Keratinocyte (primary cell): ENCODE data around the gene OR2AP1. TPM values are rescaled to one million over a fixed set of nuclear protein-coding genes. Genes with fewer than 3 reads are reported as not detected.

Source experiments
- DNase-seq: peaks from one replicate; pipeline ENCODE4 v3.0.0-alpha.2; 2011; ENCODE audit warnings: low read depth, missing footprints, low spot score
- FAIRE-seq: peaks from 2 replicates; lab custom pipeline; 2011; peaks lifted over from hg19 to GRCh38; lab: Jason Lieb, UNC
- H2AFZ ChIP-seq: 2 replicates; pipeline ENCODE4 v1.6.0; 2012; ENCODE audit warnings: low read length, control low read depth, inconsistent platforms; ENCODE audit not compliant: control insufficient read depth
- H3K27ac ChIP-seq: 2 replicates; pipeline ENCODE4 v1.5.1; 2011; ENCODE audit warnings: low read length; ENCODE audit not compliant: control insufficient read depth, insufficient read depth
- H3K27me3 ChIP-seq: 3 replicates; pipeline ENCODE4 v1.6.0; 2011; ENCODE audit warnings: low read length; ENCODE audit not compliant: control insufficient read depth, insufficient read depth; ENCODE audit errors: extremely low read depth
- H3K36me3 ChIP-seq, 2 experiments: 2 replicates in 1 of 2; 3 replicates in 1 of 2; pipeline ENCODE4 v1.5.1; 2011; ENCODE audit warnings: low read length in 2 of 2, mild to moderate bottlenecking in 1 of 2; ENCODE audit not compliant: control insufficient read depth in 2 of 2, insufficient read depth in 2 of 2; ENCODE audit errors: extremely low read depth in 1 of 2
- H3K4me1 ChIP-seq: 3 replicates; pipeline ENCODE4 v1.5.1; 2011; ENCODE audit warnings: low read length; ENCODE audit not compliant: control insufficient read depth, insufficient read depth; ENCODE audit errors: extremely low read depth
- H3K4me2 ChIP-seq: 3 replicates; pipeline ENCODE4 v1.6.0; 2011; ENCODE audit warnings: low read depth, low read length; ENCODE audit not compliant: control insufficient read depth, insufficient read depth; ENCODE audit errors: extremely low read depth
- H3K4me3 ChIP-seq, 3 experiments: fragments of 200-600 bp in 1 of 3; sonication (generic) in 1 of 3; 2 replicates in 2 of 3; 3 replicates in 1 of 3; pipeline ENCODE4 v1.5.1; 2011 to 2016; ENCODE audit warnings: low read length in 3 of 3, mild to moderate bottlenecking in 3 of 3, control low read depth in 2 of 3, inconsistent platforms in 1 of 3, low read depth in 1 of 3, mixed read lengths in 1 of 3, mixed run types in 1 of 3, moderate library complexity in 1 of 3; ENCODE audit not compliant: control insufficient read depth in 2 of 3, insufficient read depth in 2 of 3; ENCODE audit errors: extremely low read depth in 1 of 3
- H3K79me2 ChIP-seq: 2 replicates; pipeline ENCODE4 v1.6.0; 2012; ENCODE audit warnings: low read length; ENCODE audit not compliant: control insufficient read depth, insufficient read depth
- H3K9ac ChIP-seq: 3 replicates; pipeline ENCODE4 v1.6.0; 2011; ENCODE audit warnings: low read length; ENCODE audit not compliant: control insufficient read depth, insufficient read depth; ENCODE audit errors: extremely low read depth
- H3K9me1 ChIP-seq: 3 replicates; pipeline ENCODE4 v1.6.0; 2011; ENCODE audit warnings: low read length; ENCODE audit not compliant: control insufficient read depth, insufficient read depth; ENCODE audit errors: extremely low read depth
- H3K9me3 ChIP-seq: 2 replicates; pipeline ENCODE4 v1.5.1; 2012; ENCODE audit warnings: low read depth, low read length; ENCODE audit not compliant: control insufficient read depth
- H4K20me1 ChIP-seq: 3 replicates; pipeline ENCODE4 v1.6.0; 2011; ENCODE audit warnings: low read length; ENCODE audit not compliant: control insufficient read depth, insufficient read depth; ENCODE audit errors: extremely low read depth
- CTCF ChIP-seq, 3 experiments: IDR thresholded peaks in 1 of 3; conservative IDR thresholded peaks in 1 of 3; optimal IDR thresholded peaks in 1 of 3; 2 replicates in 2 of 3; 3 replicates in 1 of 3; pipeline versions ENCODE3 to v1.5.1; 2011; ENCODE audit warnings: low read length in 3 of 3, mild to moderate bottlenecking in 3 of 3, moderate library complexity in 2 of 3, control low read depth in 1 of 3, inconsistent platforms in 1 of 3; ENCODE audit not compliant: insufficient read depth in 2 of 3; ENCODE audit errors: extremely low read depth in 1 of 3
- EZH2 ChIP-seq: IDR thresholded peaks from one replicate; pipeline ENCODE4 v1.6.1; 2012; ENCODE audit warnings: inconsistent platforms, mild to moderate bottlenecking, low read length, moderate library complexity
- dilution Hi-C: fragments of 300-500 bp; cut with MboI; formaldehyde crosslinking; loops from one replicate; pipeline ENCODE4 v1.7.0; 2020; ENCODE audit warnings: low sequenced_read_pairs; ENCODE audit not compliant: extremely low pct_ligation_motif_present
- polyA plus RNA-seq, 5 experiments: library from polyadenylated mRNA; depleted of rRNA in 3 of 5; stranded (reverse) in 3 of 5; stranded (forward) in 1 of 5; unstranded in 1 of 5; fragments of >200 nt; gene quantifications; 1 replicate in 1 of 5; 2 replicates in 3 of 5; 3 replicates in 1 of 5; pipeline versions ENCODE4 v1.2.1 to v1.2.3, GENCODE V29; 2011 to 2012; ENCODE audit warnings: missing spikeins in 2 of 5, low read depth in 1 of 5, low replicate concordance in 1 of 5

Gene OR2AP1
- polyA plus RNA-seq, 1 donor (not counting 4 experiments of a cell fraction or from before 2014, with no cell fraction given), result not detected

- H3K9me3 ChIP-seq, result no peaks in the 10 kb centered on the region
- H4K20me1 ChIP-seq, result no peaks in the 10 kb centered on the region
- H3K36me3 ChIP-seq, result no peaks in the 10 kb centered on the region
- peaks cover 5% of the 10 kb centered on the region for H3K4me1 ChIP-seq
- no peak overlapping the region for H2AFZ ChIP-seq
- no peak overlapping the region for H3K27ac ChIP-seq
- TF ChIP-seq EZH2 (no peak), CTCF (optimal IDR thresholded peaks at IDR 0.05 in 1 of 3, IDR thresholded peaks at IDR 0.05 in 1 of 3, conservative IDR thresholded peaks at IDR 0.05 in 1 of 3; ENCODE audit: extremely low read depth in 1 of 3, insufficient read depth in 2 of 3, low read length in 3 of 3) (no peak)
- no peaks in the 10 kb centered on the region for H3K9me1 ChIP-seq
- H3K9ac ChIP-seq, result no peak overlapping the region
- H3K4me2 ChIP-seq, result peak overlapping the region; percentile 10
- no peaks in the 10 kb centered on the region for H3K79me2 ChIP-seq
- DNase-seq, result no peak
- dilution Hi-C loops, result no loop called here
- H3K27me3 ChIP-seq, result no peaks in the 10 kb centered on the region
- peak; percentile 64 for FAIRE-seq
- no peak overlapping the region for H3K4me3 ChIP-seq
Observed at GRCh38 chr12:55607821-55608594, 35.7 kb downstream of the OR2AP1 start.

- Histone ChIP-seq H3K27me3 (no peaks in the 10 kb centered on the region), H3K4me2 (no peak overlapping the region), H3K27ac (no peak overlapping the region), H3K9me3 (no peaks in the 10 kb centered on the region), H3K9ac (no peak overlapping the region), H2AFZ (no peak overlapping the region), H3K4me1 (peaks cover 5% of the 10 kb centered on the region), H3K36me3 (no peaks in the 10 kb centered on the region), H4K20me1 (no peaks in the 10 kb centered on the region), H3K4me3 (no peak overlapping the region), H3K9me1 (no peaks in the 10 kb centered on the region), H3K79me2 (no peaks in the 10 kb centered on the region)
- FAIRE-seq (no peak), DNase-seq (no peak)
- dilution Hi-C loops, result no loop called here
- TF ChIP-seq EZH2, result no peak
- no peak for TF ChIP-seq CTCF (optimal IDR thresholded peaks at IDR 0.05 in 1 of 3, IDR thresholded peaks at IDR 0.05 in 1 of 3, conservative IDR thresholded peaks at IDR 0.05 in 1 of 3; ENCODE audit: extremely low read depth in 1 of 3, insufficient read depth in 2 of 3, low read length in 3 of 3)
Observed at GRCh38 chr12:55610598-55610997, 38.3 kb downstream of the OR2AP1 start.
